ENCODE data around the gene TSPAN32.

- TF ChIP-seq CTCF (IDR thresholded peaks at IDR 0.05 in 4 of 5, conservative IDR thresholded peaks at IDR 0.05 in 1 of 5) = no peak
- TF ChIP-seq POLR2A (IDR thresholded peaks at IDR 0.05) = no peak
These were observed 11.4 kb upstream of the TSPAN32 start for GRCh38 chr11:2290351-2290841.
